HFF-Myc (cell line): ENCODE measurements around the gene GABBR2.

Experiments
- DNase-seq: peaks from one replicate; pipeline ENCODE4 v3.0.0-alpha.2; 2011; ENCODE audit warnings: low read depth; ENCODE audit errors: extremely low read depth
- H3K4me3 ChIP-seq: replicated peaks from 2 replicates; pipeline ENCODE4 v1.5.1; 2011; ENCODE audit warnings: low read depth, mild to moderate bottlenecking, control low read depth, low read length
- CTCF ChIP-seq: IDR thresholded peaks from 2 replicates; pipeline ENCODE4 v1.5.1; 2012; ENCODE audit warnings: mild to moderate bottlenecking, low read depth, low read length, control low read depth; ENCODE audit errors: missing control alignments

Gene GABBR2

DNA sequence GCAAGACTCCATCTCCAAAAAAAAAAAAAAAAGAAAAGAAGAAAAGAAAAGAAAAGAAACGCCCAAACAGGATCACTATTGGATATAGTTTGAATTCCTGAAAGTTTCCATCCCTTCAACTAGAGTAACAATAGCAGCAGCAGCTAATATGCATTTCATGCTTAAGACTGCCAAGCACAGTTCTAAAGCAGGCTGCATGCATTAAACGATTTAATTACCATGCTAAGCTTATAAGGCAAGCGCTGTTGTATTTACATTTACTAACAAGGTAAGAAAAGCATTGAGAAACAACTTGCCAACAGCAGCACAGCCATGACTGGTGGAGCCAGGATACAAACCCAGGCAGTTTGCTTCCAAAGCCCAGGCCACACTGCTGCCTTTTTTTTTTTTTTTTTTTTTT, 466.3 kb downstream of the GABBR2 start:
- TF ChIP-seq CTCF: no peak
- no peak overlapping the region for H3K4me3 ChIP-seq

GRCh38 chr9:98241357-98242300, 467.1 kb downstream of the GABBR2 start:
- H3K4me3 ChIP-seq: no peak overlapping the region
- no peak for DNase-seq
- peak; percentile 28 for TF ChIP-seq CTCF

More for the DNA sequence above, 466.3 kb downstream of the GABBR2 start:
- DNase-seq: no peak

- H3K4me3 ChIP-seq: no peak overlapping the region
- no peak for TF ChIP-seq CTCF
- DNase-seq: no peak
Measured at GRCh38 chr9:98240475-98240874, 468.3 kb downstream of the GABBR2 start.
